HG03108 (cell line): ENCODE results near the gene KCNH4.
"Not testable (repeated sequence)": the region's sequence is repeated elsewhere in the genome, so short reads cannot be mapped to it uniquely, and the experiment has no call there.

Source experiments
- ATAC-seq: cut with Tn5 transposase; IDR thresholded peaks from one replicate; pipeline ENCODE4 v1.9.1; 2021; ENCODE audit warnings: moderate library complexity; ENCODE audit not compliant: unreplicated experiment

Gene KCNH4

DNA sequence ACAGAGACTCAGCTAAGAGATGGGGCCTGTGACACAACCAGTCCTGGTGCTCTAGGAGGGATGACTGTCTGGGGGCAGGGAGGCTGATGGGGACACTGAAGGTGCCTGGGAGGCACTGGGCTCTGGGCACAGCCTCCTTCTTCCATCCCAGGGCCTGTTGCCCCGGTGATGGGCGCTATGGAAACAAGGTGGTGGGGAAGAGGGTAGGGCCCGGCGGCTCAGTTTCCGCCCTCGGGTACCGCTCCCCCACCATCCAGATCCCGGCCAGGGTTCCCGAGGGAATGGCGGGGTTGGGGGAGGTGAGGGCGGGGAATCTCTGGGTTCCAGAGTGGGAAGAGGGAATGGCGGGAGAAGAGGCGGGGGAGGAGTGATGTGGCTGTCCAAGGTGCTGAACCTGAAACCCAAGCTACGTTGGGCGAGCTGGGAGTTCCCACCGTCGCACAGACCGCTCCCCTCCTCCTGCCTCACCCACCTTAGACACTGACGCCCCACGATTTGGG, 981 bp downstream of the KCNH4 start:
- ATAC-seq, result no peak

DNA sequence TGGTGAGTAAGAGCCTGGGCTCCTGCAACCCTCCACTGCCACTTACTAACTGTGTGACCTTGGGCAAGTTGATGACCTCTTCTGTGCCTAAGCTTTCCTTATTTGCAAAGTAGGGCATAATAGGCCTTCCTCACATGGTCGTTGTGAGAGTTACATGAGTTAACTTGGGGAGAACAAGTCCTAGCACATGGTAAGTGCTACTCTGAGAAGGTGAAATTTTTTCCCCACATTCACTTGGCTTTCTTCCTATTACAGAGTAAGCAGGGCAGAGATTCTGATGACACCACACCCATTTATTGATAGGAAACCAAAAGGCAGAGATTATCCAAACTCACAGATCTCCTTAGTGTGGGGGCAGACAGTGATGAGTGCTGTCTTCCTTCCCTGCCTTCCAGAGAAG, 1.6 kb downstream of the KCNH4 start:
- no peak for ATAC-seq

DNA sequence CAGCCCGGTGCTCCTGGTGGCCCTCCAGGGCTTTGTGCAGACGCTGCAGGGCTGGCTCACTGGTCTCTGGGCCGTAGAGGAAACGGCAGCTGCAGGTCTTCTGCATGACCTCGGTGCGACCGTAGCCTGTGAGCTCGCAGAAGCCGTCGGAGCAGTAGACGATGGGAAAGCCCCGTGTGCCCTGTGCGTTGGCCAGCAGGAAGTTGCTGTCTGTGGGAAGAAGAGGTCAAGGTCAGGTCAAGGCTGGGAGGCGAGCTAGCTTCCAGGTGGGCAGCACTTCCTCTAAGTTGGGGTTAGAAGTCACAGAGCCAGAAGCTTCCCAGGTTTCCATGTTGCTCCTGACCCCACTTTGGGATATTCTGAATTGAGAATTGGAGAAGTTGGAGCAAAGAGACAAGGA, 2.1 kb downstream of the KCNH4 start:
- ATAC-seq, result no peak

GRCh38 chr17:42177684-42178083, 3.3 kb downstream of the KCNH4 start:
- ATAC-seq, result no peak

DNA sequence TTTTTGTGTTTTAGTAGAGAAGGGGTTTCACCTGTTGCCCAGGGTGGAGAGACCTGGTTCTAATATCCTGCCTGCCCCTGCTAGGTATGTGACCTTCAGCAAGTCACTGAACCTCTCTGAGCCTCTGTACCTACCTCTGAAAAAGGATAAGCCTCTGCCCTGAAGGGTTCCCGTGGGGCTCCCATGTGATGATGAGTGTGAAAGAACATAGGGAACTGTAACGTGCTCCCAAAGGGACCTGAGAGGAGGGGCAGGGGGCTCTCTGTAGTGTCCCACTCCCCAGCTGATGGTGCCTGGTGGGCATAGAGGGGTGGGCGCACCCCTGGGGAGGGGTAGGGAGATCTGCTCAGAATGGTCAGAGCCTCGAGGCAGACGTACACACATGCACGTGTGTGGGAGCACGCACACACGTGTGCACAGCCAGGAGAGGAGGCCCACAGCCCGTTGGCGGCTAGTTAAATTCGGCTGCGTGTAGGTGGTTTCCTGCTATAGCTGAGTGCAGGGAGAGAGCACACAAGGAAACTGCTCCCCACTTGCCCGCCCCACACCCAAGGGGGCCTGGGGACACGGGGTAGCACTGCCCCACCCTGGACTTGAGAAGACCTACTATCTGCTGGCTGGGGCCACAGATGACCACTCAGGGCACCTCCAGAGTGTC, 6.7 kb downstream of the KCNH4 start:
- ATAC-seq, result no peak

GRCh38 chr17:42171831-42172230, 9.1 kb downstream of the KCNH4 start:
- ATAC-seq, result no peak

GRCh38 chr17:42169351-42169750, 11.6 kb downstream of the KCNH4 start:
- no peak for ATAC-seq

DNA sequence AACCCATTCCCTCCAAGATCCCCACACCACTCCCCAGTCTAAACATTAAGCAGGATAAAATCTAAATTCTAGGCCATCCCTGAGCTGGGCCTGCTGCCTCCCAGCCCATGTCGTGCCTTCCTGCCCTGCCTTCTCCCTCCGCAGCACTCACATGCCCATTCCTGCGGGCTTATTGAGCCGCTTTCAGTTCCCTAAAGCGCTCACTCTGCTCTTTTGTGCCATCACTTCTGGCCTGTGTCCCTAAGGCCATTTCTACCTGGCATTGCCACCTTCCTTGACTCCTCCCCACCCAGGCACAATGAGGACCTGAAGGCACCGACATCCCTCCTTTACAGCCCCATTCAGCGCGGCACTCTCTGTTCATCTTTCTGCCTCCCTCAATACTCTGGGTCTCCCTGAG, 13.1 kb downstream of the KCNH4 start:
- no peak for ATAC-seq

DNA sequence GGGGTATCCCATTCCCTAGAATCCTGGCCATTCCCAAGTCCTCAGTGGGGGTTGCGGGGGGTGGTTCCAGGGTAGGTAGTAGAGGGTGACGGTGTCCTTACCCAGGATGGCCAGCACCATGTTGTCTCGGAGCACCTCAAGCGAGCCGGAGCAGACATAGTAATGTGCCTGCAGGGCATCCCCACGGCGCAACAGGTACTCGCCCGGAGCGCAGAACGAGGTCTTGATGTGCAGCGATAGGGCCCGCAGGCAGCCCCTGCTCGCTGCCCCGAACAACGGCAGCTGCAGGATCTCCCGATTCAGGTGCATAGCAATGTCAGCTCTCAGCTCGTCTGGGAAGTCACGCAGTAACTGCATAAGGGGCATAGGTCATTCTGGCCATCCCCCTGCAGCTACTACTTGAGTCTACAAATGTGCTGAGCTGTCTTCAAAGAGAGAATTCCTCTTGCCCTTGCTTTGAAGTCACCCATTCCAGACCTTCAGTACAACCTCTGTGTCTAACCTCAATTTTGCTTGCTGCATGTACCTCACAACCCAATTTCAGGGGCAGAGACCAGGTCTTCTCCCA, 14.7 kb downstream of the KCNH4 start:
- no peak for ATAC-seq

- no peak for ATAC-seq
Measured at GRCh38 chr17:42165751-42166150, 15.2 kb downstream of the KCNH4 start.

DNA sequence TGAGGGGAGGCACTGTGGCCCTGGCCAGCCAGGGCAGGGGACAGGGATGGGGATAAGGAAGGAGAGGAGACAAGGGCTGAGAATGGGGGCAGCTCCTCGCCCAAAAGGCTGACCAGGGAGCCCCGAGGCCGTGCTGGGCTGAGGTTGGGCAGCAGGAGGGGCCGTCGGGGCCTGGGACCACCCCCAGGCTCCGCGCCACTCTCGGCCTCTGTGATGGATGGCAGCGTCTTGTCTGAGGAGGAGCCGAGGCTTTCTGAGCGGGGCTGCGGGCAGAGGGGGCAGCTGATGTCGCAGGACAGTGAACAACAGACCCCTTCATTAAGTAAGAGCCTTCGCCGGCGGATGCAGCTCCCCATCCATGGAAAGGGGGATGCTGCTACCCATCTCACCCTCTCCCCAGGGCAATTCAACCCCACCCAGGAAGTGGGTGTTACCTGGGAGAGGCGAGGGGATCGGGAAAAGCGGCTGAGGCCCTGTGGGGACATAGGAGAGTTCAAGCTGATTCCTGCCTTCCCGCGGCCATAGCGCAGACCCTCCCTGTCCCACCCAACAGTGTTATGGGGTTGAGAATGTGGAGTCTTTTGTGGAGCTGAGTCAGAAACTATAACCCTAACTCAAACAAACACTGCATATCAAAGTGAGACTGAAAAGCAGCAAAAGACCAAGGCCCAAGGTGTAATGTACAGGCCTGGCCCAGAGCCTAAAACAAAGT, 17.1 kb downstream of the KCNH4 start:
- no peak for ATAC-seq

GRCh38 chr17:42163113-42163512, 17.8 kb downstream of the KCNH4 start:
- ATAC-seq, result no peak

DNA sequence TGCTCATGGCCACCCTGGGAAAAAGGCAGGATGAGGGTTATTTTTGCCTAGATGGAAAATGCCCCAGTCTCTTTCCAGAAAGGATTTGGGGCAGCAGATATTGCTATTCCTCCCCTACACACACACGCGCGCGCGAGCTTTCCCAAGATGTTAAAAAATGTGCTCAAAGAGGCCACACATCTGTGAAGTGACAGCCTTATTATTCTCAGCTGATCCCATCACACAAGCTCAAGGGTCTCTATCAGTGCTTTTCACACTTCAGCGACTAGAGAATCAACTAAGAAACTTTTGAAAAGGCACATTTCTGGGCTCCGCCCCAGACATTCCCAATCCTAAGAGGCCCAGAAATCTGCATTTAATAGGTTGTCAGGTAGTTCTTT, 20.4 kb downstream of the KCNH4 start:
- ATAC-seq, result no peak

- no peak for ATAC-seq
Measured at GRCh38 chr17:42159796-42160530, 21.0 kb downstream of the KCNH4 start.

DNA sequence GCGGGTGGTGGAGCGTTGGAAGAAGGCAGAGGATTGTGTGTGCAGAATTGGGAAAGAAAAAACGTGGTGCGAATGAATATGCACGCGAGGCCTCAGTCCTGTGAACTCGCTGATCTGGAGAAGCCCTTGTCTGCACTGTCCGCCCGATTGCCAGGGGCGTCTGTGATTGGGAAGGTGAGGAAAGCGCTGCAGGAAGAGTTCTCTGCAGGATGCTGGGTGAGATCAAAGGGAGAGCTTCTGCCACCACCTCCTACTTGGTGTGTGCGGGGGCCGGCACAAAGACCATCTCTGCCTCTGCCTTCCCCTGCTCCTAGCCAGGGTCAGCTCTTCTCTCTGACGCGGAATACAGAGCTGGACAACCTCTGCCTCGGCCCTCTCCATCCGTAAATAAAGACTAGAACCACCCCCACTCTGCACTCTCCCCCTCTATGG, 25.3 kb downstream of the KCNH4 start:
- ATAC-seq, result no peak

DNA sequence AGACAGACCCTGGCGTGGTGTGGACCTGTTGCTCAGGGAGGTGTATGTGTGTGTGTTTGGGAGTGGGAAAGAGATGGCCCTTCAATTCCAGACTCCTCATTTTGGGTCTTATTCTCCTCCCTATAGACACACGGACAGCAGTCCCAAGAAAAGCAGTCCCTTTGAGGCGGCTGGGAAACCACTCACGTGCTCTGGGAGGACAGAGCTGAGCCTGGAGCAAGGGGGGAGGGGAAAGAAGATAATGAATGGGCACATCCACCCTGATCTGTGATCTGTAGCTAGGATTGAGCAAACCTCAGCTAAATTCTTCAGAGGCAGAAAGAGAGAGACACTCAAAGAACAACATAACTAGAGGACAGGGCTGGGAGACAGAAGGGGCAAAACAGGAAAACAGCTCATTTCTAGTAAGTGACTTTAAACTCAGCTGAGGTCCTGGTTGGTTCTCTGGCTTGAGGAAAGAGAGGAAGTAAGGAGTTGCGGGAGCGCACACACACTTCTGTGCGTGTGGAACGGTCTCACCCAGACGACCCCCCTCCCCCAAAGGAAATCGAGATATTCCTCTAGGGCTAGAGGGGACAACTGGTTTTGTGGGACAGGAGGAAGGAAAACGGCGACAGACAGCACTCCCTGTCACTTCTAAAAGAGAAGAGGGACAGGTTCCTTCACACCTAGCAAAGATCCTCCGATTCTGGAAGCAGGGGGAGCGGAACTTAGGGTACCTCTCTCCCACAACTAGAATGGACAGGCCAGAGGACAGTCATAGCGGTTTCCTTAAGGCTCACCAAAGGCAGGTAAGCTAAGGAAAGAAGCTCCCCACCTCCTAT, 26.8 kb downstream of the KCNH4 start:
- no peak for ATAC-seq

- no peak for ATAC-seq
Measured at GRCh38 chr17:42146911-42147607, 33.9 kb downstream of the KCNH4 start.

GRCh38 chr17:42143138-42143537, 37.8 kb downstream of the KCNH4 start:
- not testable (repeated sequence) for ATAC-seq

GRCh38 chr17:42142371-42142896, 38.5 kb downstream of the KCNH4 start:
- ATAC-seq, result no peak

- no peak for ATAC-seq
Measured at GRCh38 chr17:42141382-42141781, 39.6 kb downstream of the KCNH4 start.
